ENCODE data around the gene DPP6. TPM values are rescaled to one million over a fixed set of nuclear protein-coding genes. Genes with fewer than 3 reads are reported as not detected.

The DPP6 gene
- total RNA-seq, 1 experiment from 2014 or later, result not detected

- POLR2A ChIA-PET, result no interaction called here
- Mint-ChIP-seq H3K27ac (ENCODE audit: unreplicated experiment) (no peak overlapping the region), H3K4me1 (ENCODE audit: low read depth, unreplicated experiment) (no peaks in the 10 kb centered on the region), H3K36me3 (ENCODE audit: insufficient read depth, unreplicated experiment) (no peaks in the 10 kb centered on the region), H3K4me3 (ENCODE audit: unreplicated experiment) (no peak overlapping the region), H3K27me3 (ENCODE audit: insufficient read depth, unreplicated experiment) (no peaks in the 10 kb centered on the region), H3K9me3 (ENCODE audit: unreplicated experiment) (no peaks in the 10 kb centered on the region)
- Histone ChIP-seq H3K4me3 (ENCODE audit: low read depth, low read length) (no peak overlapping the region), H3K4me1 (no peaks in the 10 kb centered on the region), H3K9me3 (no peaks in the 10 kb centered on the region), H3K36me3 (ENCODE audit: control insufficient read depth, insufficient read depth, low read length) (no peaks in the 10 kb centered on the region), H3K27me3 (replicated peaks; ENCODE audit: control insufficient read depth, insufficient read depth, low read length) (no peaks in the 10 kb centered on the region)
- TF ChIP-seq CTCF (IDR thresholded peaks at IDR 0.05; ENCODE audit: insufficient read depth in 1 of 2, low read depth in 1 of 2, low read length in 1 of 2, severe bottlenecking in 1 of 2, unreplicated experiment in 1 of 2), result no peak
- BruUV-seq (replicated peaks), result no TSS peak
- CTCF ChIA-PET, result no interaction called here
- DNase-seq, result no peak
- intact Hi-C loops (cut with micrococcal nuclease; ENCODE audit: unreplicated experiment), result loop anchor here (10.0 kb wide), 1 partner anchor 83 kb away; no protein-coding TSS in a partner anchor
These were observed 865.6 kb downstream of the DPP6 start for GRCh38 chr7:154917808-154918160.

- BruUV-seq (replicated peaks), result no TSS peak
- H3K4me1 ChIP-seq, result no peaks in the 10 kb centered on the region
These were observed 866.1 kb downstream of the DPP6 start for GRCh38 chr7:154918266-154918665.

DNA sequence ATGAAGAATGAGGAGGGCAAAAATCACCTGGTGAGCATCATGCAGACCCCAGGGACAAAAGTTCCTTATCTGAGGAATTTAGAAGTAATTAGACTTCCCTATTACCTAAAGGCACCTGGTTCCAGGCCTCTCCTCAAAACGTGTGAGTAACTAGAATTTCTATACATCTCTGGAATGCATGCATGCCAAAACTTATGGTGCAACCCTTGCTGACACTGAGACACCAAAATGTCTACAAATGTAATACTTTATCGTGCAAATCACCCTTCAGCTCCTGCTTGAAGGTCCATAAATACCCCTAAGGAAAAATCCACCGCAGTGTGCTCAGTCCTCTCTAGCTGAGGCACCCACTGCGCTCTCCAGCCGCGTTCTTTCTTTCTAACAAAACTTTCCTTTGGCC lies 866.5 kb downstream of the DPP6 start:
- no peak for TF ChIP-seq CTCF (IDR thresholded peaks at IDR 0.05; ENCODE audit: insufficient read depth in 1 of 2, low read depth in 1 of 2, low read length in 1 of 2, severe bottlenecking in 1 of 2, unreplicated experiment in 1 of 2)
- Histone ChIP-seq H3K9me3 (no peaks in the 10 kb centered on the region), H3K27me3 (replicated peaks; ENCODE audit: control insufficient read depth, insufficient read depth, low read length) (no peaks in the 10 kb centered on the region), H3K36me3 (ENCODE audit: control insufficient read depth, insufficient read depth, low read length) (no peaks in the 10 kb centered on the region), H3K4me1 (no peaks in the 10 kb centered on the region), H3K4me3 (ENCODE audit: low read depth, low read length) (no peak overlapping the region)
- Mint-ChIP-seq H3K27ac (ENCODE audit: unreplicated experiment) (no peak overlapping the region), H3K27me3 (ENCODE audit: insufficient read depth, unreplicated experiment) (no peaks in the 10 kb centered on the region), H3K4me3 (ENCODE audit: unreplicated experiment) (no peak overlapping the region), H3K9me3 (ENCODE audit: unreplicated experiment) (no peaks in the 10 kb centered on the region), H3K36me3 (ENCODE audit: insufficient read depth, unreplicated experiment) (no peaks in the 10 kb centered on the region), H3K4me1 (ENCODE audit: low read depth, unreplicated experiment) (no peaks in the 10 kb centered on the region)
- BruUV-seq (replicated peaks), result no TSS peak
- POLR2A ChIA-PET, result no interaction called here
- CTCF ChIA-PET, result no interaction called here
- no peak for DNase-seq
- intact Hi-C loops (cut with micrococcal nuclease; ENCODE audit: unreplicated experiment), result loop anchor here (10.0 kb wide), 1 partner anchor 84 kb away; no protein-coding TSS in a partner anchor

More at GRCh38 chr7:154918266-154918665, 866.1 kb downstream of the DPP6 start:
- ChIA-PET CTCF (no interaction called here), POLR2A (no interaction called here)
- Mint-ChIP-seq H3K9me3 (ENCODE audit: unreplicated experiment) (no peaks in the 10 kb centered on the region), H3K4me1 (ENCODE audit: low read depth, unreplicated experiment) (no peaks in the 10 kb centered on the region), H3K27ac (ENCODE audit: unreplicated experiment) (no peak overlapping the region), H3K27me3 (ENCODE audit: insufficient read depth, unreplicated experiment) (no peaks in the 10 kb centered on the region), H3K4me3 (ENCODE audit: unreplicated experiment) (no peak overlapping the region), H3K36me3 (ENCODE audit: insufficient read depth, unreplicated experiment) (no peaks in the 10 kb centered on the region)
- Histone ChIP-seq H3K27me3 (replicated peaks; ENCODE audit: control insufficient read depth, insufficient read depth, low read length) (no peaks in the 10 kb centered on the region), H3K4me3 (ENCODE audit: low read depth, low read length) (no peak overlapping the region), H3K36me3 (ENCODE audit: control insufficient read depth, insufficient read depth, low read length) (no peaks in the 10 kb centered on the region), H3K9me3 (no peaks in the 10 kb centered on the region)
- TF ChIP-seq CTCF (IDR thresholded peaks at IDR 0.05; ENCODE audit: insufficient read depth in 1 of 2, low read depth in 1 of 2, low read length in 1 of 2, severe bottlenecking in 1 of 2, unreplicated experiment in 1 of 2), result no peak
- no peak for DNase-seq
- intact Hi-C loops (cut with micrococcal nuclease; ENCODE audit: unreplicated experiment), result loop anchor here (10.0 kb wide), 1 partner anchor 83 kb away; no protein-coding TSS in a partner anchor

Measured in Caco-2 (cell line).